ENCODE results near the gene ALDH3B1. TPM values are rescaled to one million over a fixed set of nuclear protein-coding genes. Genes with fewer than 3 reads are reported as not detected.

Gene ALDH3B1
- total and polyA plus RNA-seq, 2 donors (not counting 3 experiments of a cell fraction or from before 2014, with no cell fraction given) = 0.13 to 1.0 TPM

DNA sequence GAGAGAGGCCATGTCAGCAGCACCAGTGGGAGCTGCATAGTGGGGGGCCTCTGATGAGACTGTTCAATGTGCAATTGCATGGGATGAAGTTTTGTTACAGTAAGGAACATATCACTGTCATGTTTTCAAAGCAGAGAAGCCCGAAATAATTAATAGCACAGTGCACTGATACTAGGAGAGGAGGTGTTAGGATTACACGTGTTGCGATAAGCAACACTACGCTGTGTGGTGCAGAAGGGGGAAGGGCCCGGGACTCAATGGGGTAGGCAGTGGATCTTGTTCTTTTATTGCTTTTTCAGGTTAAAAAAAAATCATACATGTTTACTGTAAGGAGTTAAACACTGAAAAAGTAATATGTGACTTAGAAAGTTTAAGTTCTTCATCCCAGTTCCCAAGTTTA lies 57.9 kb downstream of the ALDH3B1 start:
- Histone ChIP-seq H3K36me3 (ENCODE audit: control insufficient read depth in 2 of 2, extremely low read depth in 1 of 2, insufficient read depth in 2 of 2, low read length in 2 of 2) (peaks cover 0 to 26% of the 10 kb centered on the region in 2 experiments), H2AFZ (ENCODE audit: low read depth, low read length) (no peak overlapping the region), H3K9me1 (replicated peaks; ENCODE audit: control insufficient read depth, extremely low read depth, insufficient read depth, low read length) (no peaks in the 10 kb centered on the region), H3K4me3 (replicated peaks in 1 of 3; ENCODE audit: insufficient read depth in 1 of 3, low read depth in 1 of 3, low read length in 3 of 3) (no peak overlapping the region), H3K4me1 (ENCODE audit: control insufficient read depth, extremely low read depth, insufficient read depth, low read length) (peaks cover 6% of the 10 kb centered on the region), H3K27me3 (ENCODE audit: control insufficient read depth in 2 of 2, insufficient read depth in 2 of 2, low read length in 2 of 2) (no peaks in the 10 kb centered on the region), H3K27ac (ENCODE audit: insufficient read depth, low read depth, low read length) (no peak overlapping the region), H3K9ac (replicated peaks; ENCODE audit: extremely low read depth, insufficient read depth, low read length) (no peak overlapping the region), H3K9me3 (replicated peaks; ENCODE audit: control insufficient read depth, insufficient read depth, low read length) (no peaks in the 10 kb centered on the region), H4K20me1 (replicated peaks; ENCODE audit: control insufficient read depth, extremely low read depth, insufficient read depth, low read length) (no peaks in the 10 kb centered on the region), H3K4me2 (ENCODE audit: insufficient read depth, low read length) (no peak overlapping the region), H3K79me2 (ENCODE audit: control insufficient read depth, insufficient read depth, low read length) (no peaks in the 10 kb centered on the region)
- intact Hi-C loops (cut with micrococcal nuclease) (no loop called here), dilution Hi-C loops (cut with MboI; ENCODE audit: extremely low pct_ligation_motif_present, low sequenced_read_pairs) (no loop called here)
- DNase-seq (ENCODE audit: low read depth, low spot score) (no peak), FAIRE-seq (no peak)
- TF ChIP-seq, protein P1, sequence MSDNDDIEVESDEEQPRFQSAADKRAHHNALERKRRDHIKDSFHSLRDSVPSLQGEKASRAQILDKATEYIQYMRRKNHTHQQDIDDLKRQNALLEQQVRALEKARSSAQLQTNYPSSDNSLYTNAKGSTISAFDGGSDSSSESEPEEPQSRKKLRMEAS (IDR thresholded peaks at IDR 0.05; ENCODE audit: insufficient read depth, insufficient read length) = no peak
- TF ChIP-seq POLR2AphosphoS5 (IDR thresholded peaks at IDR 0.05; ENCODE audit: insufficient read depth, low read depth, low read length) (no peak), FOS (IDR thresholded peaks at IDR 0.05; ENCODE audit: borderline replicate concordance, insufficient read depth, low read length) (no peak), EZH2 (IDR thresholded peaks at IDR 0.05; ENCODE audit: borderline replicate concordance, low read depth, low read length, severe bottlenecking) (no peak), JUN (IDR thresholded peaks at IDR 0.05; ENCODE audit: borderline replicate concordance, insufficient read depth, insufficient read length, low read depth) (no peak), MYC (IDR thresholded peaks at IDR 0.05; ENCODE audit: low read depth, low read length) (no peak), GATA2 (IDR thresholded peaks at IDR 0.05; ENCODE audit: insufficient read depth, insufficient read length, low read depth, low read length) (no peak), CTCF (IDR thresholded peaks at IDR 0.05; ENCODE audit: extremely low read depth in 1 of 2, insufficient read depth in 1 of 2, low read depth in 1 of 2, low read length in 2 of 2) (no peak), POLR2A (IDR thresholded peaks at IDR 0.05; ENCODE audit: low read depth, low read length) (no peak)
- POLR2A ChIA-PET = no interaction called here
- no TSS peak for BruUV-seq (replicated peaks)
- CTCF ChIA-PET = no interaction called here

All from endothelial cell of umbilical vein (primary cell).